GM12891 (cell line): ENCODE measurements around the gene NKX2-2.

Source experiments
- POLR2A ChIP-seq: IDR thresholded peaks from 2 replicates; pipeline ENCODE4 v1.6.1; 2011; ENCODE audit warnings: low read depth, low read length, control low read depth
- POLR2AphosphoS5 ChIP-seq: IDR thresholded peaks from 2 replicates; pipeline ENCODE4 v1.6.1; 2011; ENCODE audit warnings: low read depth, low read length, control low read depth
- SPI1 ChIP-seq: IDR thresholded peaks from 2 replicates; pipeline ENCODE4 v1.6.1; 2011; ENCODE audit warnings: low read depth, low read length, control low read depth
- TAF1 ChIP-seq: IDR thresholded peaks from 2 replicates; pipeline ENCODE4 v1.6.1; 2011; ENCODE audit warnings: low read depth, low read length, control low read depth

- TF ChIP-seq TAF1: no peak
- TF ChIP-seq POLR2A: no peak
- no peak for TF ChIP-seq POLR2AphosphoS5
- no peak for TF ChIP-seq SPI1
Measured at GRCh38 chr20:21500599-21500998, 13.3 kb downstream of the NKX2-2 start.
